GM18502 (cell line): ENCODE results near the gene RSRC1.
"Not testable (repeated sequence)": the region's sequence is repeated elsewhere in the genome, so short reads cannot be mapped to it uniquely, and the experiment has no call there.

ENCODE experiments used
- ATAC-seq: cut with Tn5 transposase; IDR thresholded peaks from one replicate; pipeline ENCODE4 v1.9.1; 2021; ENCODE audit warnings: mild to moderate bottlenecking; ENCODE audit not compliant: unreplicated experiment, poor library complexity

The RSRC1 gene

DNA sequence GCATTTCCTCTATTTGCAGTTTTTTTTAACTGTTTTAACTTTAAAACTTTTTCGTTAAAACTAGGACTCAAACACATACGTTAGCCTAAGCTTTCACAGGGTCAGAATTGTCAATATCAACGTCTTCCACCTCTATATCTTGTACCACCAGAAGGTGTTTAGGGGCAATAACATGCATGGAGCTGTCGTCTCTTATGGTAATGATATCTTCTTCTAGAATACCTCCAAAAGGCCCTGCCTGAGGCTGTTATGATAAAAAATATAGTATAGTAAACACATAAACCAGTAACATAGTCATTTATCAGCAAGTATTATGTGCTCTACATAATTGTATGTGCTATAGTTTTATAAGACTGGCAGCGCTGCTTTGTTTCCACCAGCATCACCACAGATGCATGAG, 384.8 kb downstream of the RSRC1 start:
- ATAC-seq: no peak

DNA sequence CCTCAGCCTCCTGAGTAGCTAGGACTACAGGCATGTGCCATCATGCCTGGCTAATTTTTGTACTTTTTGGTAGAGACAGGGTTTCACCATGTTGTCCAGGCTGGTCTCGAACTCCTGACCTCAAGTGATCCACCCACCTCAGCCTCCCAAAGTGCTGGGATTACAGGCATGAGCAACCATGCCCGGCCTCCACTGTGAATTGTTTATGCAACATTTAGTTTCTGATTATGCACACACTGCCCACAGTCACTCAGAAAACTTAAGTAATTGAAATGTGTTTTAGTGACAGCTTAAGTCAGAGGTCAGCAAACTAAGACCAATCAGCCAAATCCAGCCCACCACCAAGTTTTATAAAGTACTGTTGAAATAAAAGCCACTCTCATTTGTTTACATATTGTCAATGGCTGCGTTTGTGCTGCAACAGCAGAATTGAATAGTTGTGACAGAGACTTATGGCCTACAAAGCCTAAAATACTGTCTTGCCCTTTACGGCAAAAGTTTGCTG, 385.6 kb downstream of the RSRC1 start:
- not testable (repeated sequence) for ATAC-seq

DNA sequence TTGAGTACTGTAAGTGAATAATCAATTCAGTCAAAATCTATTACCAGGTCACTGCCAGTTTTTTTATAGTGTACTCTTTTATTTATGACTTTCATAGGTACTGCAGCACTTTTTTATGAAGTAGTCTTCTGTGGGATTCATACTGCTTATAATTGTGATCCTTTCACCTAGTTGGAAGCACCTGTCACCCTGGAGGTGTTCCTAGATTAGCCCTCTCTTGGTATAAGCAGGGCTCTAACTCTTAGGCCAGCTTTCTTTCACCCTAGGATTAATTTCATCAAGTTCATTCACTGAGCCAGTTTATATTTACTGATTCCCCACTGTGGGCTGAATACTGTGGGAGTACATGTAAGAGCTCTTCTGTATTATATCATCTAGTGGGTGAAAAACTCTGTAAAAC, 395.2 kb downstream of the RSRC1 start:
- ATAC-seq: no peak

DNA sequence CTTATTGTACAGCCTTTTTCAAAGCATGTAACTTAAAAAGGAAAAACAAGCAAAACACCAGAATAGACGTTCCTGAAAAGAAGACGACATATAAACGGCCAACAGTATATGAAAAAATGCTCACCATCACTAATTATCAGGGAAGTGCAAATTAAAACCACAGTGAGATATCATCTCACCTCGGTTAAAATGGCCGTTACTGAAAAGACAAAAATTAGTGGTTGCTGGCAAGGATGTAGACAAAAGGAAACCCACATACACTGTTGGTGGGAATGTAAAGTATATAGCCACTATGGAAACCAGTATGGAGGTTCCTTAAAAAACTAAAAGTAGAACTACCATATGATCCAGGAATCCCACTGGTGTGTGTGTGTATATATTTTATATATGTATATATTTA, 396.6 kb downstream of the RSRC1 start:
- ATAC-seq: no peak

DNA sequence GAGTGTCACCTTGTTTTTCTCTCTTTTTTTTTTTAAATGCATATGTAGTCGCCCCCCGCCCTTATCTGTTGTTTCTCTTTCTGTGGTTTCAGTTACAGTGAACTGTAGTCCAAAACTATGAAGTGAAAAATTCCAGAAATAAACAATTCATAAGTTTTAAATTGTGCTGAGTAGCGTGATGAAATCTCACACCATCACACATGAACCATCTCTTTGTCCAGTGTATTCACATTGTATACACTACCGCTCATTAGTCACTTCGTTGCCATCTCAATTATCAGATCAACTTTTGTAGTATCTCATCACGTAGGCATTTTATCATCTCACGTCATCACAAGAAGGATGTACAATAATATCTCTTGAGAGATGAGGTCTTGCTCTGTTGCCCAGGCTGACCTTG, 398.6 kb downstream of the RSRC1 start:
- no peak for ATAC-seq

DNA sequence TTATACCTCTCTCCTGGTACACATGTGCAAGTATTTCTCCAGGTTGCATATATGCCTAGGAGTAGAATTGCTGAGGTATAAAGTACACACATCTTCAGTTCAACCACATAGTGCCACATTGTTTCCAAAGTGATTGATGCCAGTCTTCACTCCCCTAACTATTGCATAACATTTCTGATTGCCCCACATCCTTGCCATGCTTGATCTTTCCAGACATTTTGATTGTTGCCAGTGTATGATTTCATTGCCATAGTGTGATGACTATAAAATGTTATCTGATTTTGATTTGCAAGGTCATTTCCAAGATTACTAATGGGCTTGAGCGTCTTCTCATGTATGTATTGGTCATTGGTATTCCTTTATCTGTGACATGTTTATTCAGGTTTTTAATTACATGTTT, 400.0 kb downstream of the RSRC1 start:
- ATAC-seq: no peak

DNA sequence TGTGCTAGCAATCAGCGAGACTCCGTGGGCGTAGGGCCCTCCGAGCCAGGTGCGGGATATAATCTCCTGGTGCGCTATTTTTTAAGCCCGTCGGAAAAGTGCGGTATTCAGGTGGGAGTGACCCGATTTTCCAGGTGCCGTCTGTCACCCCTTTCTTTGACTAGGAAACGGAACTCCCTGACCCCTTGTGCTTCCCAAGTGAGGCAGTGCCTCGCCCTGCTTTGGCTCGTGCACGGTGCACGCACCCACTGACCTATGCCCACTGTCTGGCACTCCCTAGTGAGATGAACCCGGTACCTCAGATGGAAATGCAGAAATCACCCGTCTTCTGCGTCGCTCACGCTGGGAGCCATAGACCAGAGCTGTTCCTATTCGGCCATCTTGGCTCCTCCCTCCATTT, 406.8 kb downstream of the RSRC1 start:
- ATAC-seq: not testable (repeated sequence)

DNA sequence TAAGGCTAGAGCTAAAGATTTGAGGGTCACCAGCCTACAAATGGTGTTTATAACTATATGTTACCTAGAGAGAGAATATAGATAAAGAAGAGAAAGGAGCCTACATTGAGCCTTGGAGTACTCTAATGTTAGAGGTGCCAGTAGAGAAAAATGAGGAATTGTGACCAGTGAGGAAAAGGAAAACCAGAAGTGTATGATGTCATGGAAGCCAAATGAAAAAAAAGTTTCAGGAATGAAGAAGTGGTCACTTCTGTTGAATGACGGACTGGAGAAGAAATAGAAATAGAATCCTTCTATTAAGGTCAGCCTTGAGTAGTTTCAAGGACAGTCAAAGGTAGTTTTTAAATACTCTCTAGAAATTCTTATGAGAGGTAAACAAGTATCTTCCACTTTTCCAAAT, 409.9 kb downstream of the RSRC1 start:
- ATAC-seq: no peak

DNA sequence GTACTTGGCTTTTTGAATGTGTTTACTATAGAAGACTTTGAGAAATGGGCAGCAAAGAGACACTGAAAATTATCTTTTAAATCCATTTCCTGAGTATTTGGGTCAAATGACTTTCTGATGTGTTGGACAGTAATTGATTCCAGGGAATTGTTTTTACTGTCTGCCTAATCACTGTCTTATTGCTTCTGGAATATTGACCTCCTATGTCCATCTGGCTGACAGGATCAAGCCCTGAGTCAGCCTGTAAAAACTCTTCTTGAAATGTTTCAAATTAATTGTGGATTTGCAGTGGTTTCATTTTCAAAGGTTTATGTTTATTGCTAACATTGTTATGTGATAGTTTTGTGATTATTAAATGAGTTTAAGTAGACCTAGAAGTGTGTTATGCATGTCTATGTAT, 410.5 kb downstream of the RSRC1 start:
- no peak for ATAC-seq

DNA sequence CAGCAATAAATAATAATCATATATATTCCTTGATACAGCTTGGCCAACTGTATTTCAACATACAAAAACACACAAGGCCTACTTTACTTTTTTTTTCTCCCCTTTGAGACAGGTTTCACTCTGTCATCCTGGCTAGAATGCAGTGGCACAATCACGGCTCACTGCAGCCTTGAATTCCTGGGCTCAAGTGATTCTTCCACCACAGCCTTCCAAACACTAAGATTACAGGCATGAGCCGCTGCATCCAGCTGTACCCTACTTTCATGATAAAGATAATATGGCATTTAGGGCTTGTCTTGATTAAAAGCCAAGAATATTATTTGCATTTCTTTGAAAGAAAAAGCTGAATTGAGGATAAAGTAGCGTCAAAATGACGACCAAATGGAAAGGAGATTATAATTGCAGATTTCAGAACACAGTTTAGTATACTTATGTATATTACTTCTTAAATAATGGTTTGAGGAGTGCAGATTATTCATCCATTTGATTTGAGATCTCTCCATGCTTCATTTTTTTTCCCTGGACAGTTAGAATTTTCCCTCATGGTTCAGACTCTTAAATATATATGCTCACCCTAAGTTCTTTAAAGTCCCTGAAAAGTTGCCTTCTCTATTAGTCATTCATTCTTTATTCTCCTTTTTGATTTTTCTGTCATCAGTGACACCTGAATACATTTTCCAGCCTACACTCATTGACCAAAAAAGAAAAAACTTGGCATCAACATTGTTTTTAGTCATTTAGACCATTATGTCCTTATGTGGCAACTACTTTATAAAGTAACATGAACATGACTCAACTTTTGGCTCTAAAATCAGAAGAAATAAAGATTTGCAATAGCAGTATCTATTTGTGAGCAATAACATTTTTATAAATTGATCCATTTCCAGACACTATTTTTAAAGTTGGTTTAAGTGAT, 412.6 kb downstream of the RSRC1 start:
- no peak for ATAC-seq

DNA sequence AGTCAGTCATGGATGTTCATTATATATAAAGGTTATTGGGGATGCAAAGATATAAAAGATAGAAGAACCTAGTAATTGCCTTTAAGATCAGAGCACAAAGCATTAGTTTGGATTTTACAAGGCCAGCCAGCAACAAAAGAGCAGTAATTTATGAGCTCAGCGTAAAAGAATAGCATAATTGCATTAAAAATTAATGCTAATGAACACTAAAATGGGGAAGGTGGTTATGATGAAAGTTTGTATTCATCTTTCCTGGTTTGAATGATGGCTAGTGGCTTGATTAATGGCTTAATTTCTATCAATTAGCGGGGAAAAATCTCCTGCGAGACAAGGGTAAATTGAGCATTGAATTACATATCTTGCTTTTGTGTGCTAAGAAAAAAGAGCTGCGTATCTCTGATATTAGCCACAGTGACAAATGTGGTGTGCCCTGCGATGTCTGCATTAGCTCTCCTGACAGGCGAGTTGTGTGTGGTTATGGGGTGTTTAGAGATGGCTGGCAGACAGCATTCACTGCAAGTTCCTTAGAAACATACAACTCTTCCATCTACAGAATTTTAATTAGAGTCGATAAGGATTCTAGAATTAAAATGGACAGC, 418.3 kb downstream of the RSRC1 start:
- ATAC-seq: no peak

DNA sequence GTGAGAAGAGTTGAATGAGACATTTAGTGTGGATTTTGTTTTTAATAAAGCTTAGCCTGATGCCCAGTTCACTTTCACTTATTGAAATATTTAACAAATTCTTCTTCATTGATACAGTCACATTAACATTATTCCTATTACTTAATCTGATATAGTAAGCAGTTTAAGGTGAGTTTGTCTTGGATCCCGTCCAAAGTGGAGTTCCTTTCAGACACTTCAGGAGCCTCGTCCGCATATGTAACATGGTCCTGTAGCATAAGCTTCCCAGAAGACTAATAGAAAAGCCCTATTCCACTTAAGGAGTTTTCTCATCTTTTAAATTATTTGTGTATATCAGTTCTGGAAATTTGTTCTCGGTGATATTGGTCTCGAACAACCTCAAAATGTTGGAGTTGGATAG, 421.4 kb downstream of the RSRC1 start:
- no peak for ATAC-seq

DNA sequence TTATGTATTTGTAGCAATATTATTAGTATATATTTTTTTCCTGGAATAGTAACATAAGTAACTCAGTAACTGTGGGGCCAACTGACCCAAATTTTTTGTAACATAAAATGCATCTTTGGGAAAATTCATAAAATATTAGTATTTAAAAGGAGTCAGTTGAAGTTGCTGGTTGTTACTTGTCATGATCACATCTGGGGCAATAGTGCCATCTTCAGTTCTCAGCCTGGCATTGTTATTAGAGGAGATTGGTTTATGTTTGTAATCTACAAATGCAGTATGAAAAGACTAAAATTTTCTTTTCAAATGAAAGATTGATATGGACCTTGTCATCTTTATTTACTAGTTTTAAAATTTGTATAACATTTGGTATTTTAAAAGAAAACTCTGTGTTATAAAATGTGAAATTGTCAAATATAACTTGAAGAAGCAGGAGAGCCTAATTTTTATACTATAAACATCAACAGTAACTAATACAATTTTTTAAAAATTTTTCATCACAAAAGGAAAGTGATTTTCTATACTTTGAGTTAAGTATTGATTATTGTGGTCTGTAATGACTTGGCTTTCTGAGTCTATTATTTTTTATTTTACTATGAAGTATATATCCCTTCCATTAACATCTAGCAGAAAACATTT, 422.3 kb downstream of the RSRC1 start:
- peak; percentile 57 for ATAC-seq

DNA sequence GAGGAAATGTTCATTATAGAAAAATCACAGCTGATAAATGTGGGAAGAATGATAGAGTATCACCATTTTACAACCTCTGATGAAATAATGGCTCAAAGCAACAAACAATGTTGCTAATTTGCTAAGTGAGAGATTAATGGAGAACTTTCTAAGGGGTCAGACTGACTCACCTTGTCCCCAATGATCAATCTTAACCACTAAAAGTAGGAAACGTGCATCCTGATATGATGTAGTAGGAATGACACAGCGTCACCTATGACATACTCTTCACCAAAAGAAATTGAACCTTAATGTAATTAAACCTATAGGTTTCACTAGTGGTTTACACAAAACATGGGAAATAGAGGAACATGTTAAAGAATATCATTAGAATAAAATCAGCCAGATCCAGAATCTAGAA, 426.0 kb downstream of the RSRC1 start:
- no peak for ATAC-seq

DNA sequence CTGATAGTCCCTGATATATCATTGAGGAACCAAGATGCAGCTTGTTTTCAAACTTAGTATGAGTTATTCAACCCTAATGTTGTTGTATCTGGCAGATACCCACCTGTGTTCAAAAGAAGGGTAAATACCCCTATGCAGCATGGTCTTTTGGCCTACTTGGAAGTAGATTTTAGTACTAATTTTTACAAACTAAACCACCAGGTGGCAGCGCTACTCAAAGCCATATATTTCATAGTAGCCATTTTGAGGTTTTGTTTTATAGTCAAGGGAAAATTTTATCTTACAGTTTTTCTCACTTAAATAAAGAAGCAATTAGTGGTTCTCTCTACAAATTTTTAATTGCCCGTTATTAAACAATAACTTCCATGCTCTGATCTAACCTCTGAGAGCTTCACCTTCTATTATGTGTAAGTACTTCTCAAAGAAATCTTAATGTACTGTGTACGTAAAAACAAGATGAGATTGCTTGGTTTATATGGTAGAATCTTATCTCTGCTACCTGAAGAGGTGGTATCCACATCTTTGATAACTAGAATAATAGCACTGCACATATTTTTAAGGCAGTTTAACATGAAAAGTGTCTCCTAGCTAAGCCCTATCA, 429.6 kb downstream of the RSRC1 start:
- no peak for ATAC-seq

DNA sequence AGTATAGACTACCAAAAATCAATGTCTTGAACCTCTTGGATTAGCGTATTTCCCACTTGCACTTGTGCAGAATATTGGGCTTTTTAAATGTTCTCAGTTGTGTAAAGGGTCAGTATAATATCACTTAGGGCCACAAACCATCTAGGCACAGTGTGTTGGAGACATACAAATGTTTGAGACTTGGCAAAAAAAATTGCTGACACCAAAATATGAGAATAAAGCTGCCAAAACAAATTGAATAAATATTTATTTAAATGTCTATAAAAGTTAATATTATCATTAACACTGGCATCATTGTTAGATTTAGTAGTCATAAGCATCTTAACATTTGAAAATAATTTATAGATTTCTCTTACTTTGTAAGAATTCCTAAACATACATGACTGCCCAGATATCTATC, 430.2 kb downstream of the RSRC1 start:
- ATAC-seq: no peak

DNA sequence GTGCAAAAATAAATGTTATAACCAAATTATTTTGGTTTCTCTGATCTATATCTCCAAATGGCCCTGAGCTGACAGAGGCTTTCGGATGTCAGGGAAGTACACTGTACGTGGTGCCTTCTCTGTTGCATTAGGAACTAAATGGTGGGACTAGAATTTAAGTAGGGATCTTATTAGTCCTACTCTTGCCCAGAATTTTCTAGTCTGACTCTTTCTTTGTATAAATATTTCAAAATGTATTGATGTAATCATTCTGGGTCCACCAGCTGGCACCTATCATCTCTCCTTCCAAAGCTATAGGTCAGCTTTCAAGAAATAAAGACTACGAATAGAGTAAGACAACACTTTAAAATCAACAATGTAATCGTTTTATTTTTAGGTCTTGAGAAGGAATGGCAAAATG, 438.8 kb downstream of the RSRC1 start:
- ATAC-seq: no peak

DNA sequence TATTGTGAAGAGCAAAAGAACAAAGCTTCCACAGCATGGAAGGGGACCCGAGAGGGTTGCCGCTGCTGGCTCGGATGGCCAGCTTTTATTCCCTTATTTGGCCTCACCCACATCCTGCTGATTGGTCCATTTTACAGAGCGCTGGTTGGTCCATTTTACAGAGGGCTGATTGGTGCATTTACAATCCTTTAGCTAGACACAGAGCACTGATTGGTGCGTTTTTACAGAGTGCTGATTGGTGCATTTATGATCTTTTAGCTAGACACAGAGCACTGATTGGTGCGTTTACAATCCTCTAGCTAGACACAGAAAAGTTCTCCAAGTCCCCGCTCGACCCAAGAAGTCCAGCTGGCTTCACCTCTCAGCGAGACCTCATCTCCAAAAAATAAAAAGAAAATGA, 440.0 kb downstream of the RSRC1 start:
- ATAC-seq: not testable (repeated sequence)

DNA sequence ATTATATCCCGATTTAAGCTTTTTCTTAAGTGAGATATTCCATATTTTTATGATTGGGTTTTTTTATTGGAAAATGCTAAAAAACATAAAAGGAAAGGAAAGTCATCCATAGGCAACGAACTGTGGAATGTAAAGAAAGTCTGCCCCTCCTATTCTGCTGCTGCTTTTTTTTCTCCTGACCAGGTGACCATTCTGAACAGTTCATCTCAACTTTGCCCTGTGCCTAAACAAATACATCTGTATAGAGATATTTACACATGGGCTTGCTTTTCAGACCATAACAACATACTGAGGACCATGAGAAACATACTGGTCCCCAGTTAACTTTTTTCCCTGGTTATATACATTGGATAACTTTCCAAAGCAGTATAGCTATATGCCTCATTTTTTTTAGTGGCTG, 442.2 kb downstream of the RSRC1 start:
- ATAC-seq: no peak

DNA sequence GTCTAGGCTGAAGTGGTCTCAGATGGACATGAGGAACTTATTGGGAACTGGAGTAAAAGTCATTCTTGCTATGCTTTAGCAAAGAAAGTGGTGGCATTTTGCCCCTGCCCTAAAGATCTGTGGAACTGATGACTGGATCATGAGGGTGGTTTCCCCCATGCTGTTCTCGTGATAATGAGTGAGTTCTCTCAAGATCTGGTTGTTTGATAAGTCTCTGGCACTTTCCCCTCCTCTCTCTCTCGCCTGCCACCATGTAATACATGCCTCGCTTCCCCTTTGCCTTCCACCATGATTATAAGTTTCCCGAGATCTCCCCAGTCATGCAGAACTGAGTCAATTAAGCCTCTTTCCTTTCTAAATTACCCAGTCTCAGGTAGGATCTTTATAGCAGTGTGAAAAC, 449.6 kb downstream of the RSRC1 start:
- ATAC-seq: no peak

DNA sequence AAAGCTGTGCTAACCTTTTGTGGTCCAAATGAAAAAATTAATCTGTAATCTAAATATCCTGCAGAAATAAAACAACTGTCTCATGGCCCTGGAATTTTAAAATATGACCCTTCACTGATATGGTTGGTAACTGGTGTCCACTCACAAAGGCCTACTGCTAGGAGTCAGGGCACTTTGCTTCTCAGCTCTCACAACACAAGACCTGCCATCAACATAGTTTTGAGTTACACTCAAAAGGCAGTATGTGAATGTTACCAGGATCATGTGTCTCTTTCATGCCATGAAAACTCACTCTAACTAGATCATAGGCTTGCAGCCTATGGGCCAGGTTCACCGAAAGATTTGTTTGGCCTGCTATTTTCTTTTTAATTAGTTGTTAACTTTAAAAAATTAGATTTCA, 451.1 kb downstream of the RSRC1 start:
- no peak for ATAC-seq
